Lower leg skin (tissue), 3 donors: ENCODE data around the gene STUM.

Source experiments
- CTCF ChIP-seq, 3 donors: fragments of 450-650 bp; IDR thresholded peaks; one replicate each; pipeline ENCODE4 v1.5.1; 2016; ENCODE audit warnings: antibody characterized with exemption in 3 of 3, mild to moderate bottlenecking in 3 of 3, moderate library complexity in 2 of 3
- POLR2A ChIP-seq, 2 donors: fragments of 450-650 bp; IDR thresholded peaks; one replicate each; pipeline ENCODE4 v1.6.1; 2016 to 2017; ENCODE audit warnings: antibody characterized with exemption in 2 of 2, mild to moderate bottlenecking in 1 of 2, moderate library complexity in 1 of 2

- TF ChIP-seq CTCF (IDR thresholded peaks at IDR 0.05) (no peak), POLR2A (IDR thresholded peaks at IDR 0.05) (no peak)
Observed at GRCh38 chr1:226571893-226572292, 23.3 kb downstream of the STUM start.
